ENCODE measurements around the gene CNNM4.

Gene CNNM4

GRCh38 chr2:96835830-96836229 lies 75.1 kb downstream of the CNNM4 start:
- H3K27ac Mint-ChIP-seq, result no peak overlapping the region
- no peak overlapping the region for H3K4me3 Mint-ChIP-seq
- H3K9me3 Mint-ChIP-seq, result no peaks in the 10 kb centered on the region
- TF ChIP-seq CTCF (IDR thresholded peaks at IDR 0.05; ENCODE audit: unreplicated experiment in 3 of 3), result no peak
- no peaks in the 10 kb centered on the region for H3K27me3 Mint-ChIP-seq (ENCODE audit: low read depth)
- peaks cover 25% of the 10 kb centered on the region for H3K36me3 Mint-ChIP-seq (ENCODE audit: low read depth)
- peaks cover 22% of the 10 kb centered on the region for H3K4me1 Mint-ChIP-seq

GRCh38 chr2:96837575-96837974 lies 76.9 kb downstream of the CNNM4 start:
- no peak overlapping the region for H3K27ac Mint-ChIP-seq
- no peak for TF ChIP-seq CTCF (IDR thresholded peaks at IDR 0.05; ENCODE audit: unreplicated experiment in 3 of 3)
- no peak overlapping the region for H3K4me3 Mint-ChIP-seq
- no peaks in the 10 kb centered on the region for H3K27me3 Mint-ChIP-seq (ENCODE audit: low read depth)
- peaks cover 12% of the 10 kb centered on the region for H3K4me1 Mint-ChIP-seq
- H3K9me3 Mint-ChIP-seq, result no peaks in the 10 kb centered on the region
- H3K36me3 Mint-ChIP-seq (ENCODE audit: low read depth), result peaks cover 15% of the 10 kb centered on the region

- TF ChIP-seq CTCF (IDR thresholded peaks at IDR 0.05; ENCODE audit: unreplicated experiment in 3 of 3), result no peak
- Mint-ChIP-seq H3K27me3 (ENCODE audit: low read depth) (no peaks in the 10 kb centered on the region), H3K27ac (peak overlapping the region in 1 of 3 experiments; percentile 59), H3K4me3 (no peak overlapping the region), H3K36me3 (ENCODE audit: low read depth) (peaks cover 11% of the 10 kb centered on the region), H3K4me1 (peaks cover 6% of the 10 kb centered on the region), H3K9me3 (no peaks in the 10 kb centered on the region)
Measured at GRCh38 chr2:96838345-96839292, 77.9 kb downstream of the CNNM4 start.

GRCh38 chr2:96839293-96839874 lies 78.7 kb downstream of the CNNM4 start:
- Mint-ChIP-seq H3K27me3 (ENCODE audit: low read depth) (no peaks in the 10 kb centered on the region), H3K4me3 (no peak overlapping the region), H3K9me3 (no peaks in the 10 kb centered on the region), H3K36me3 (ENCODE audit: low read depth) (peaks cover 11% of the 10 kb centered on the region), H3K4me1 (peaks cover 5% of the 10 kb centered on the region), H3K27ac (no peak overlapping the region)
- no peak for TF ChIP-seq CTCF (IDR thresholded peaks at IDR 0.05; ENCODE audit: unreplicated experiment in 3 of 3)

GRCh38 chr2:96839875-96840850 lies 79.5 kb downstream of the CNNM4 start:
- Mint-ChIP-seq H3K36me3 (ENCODE audit: low read depth) (peaks cover 7% of the 10 kb centered on the region), H3K27me3 (ENCODE audit: low read depth) (no peaks in the 10 kb centered on the region), H3K9me3 (no peaks in the 10 kb centered on the region), H3K27ac (no peak overlapping the region), H3K4me3 (no peak overlapping the region), H3K4me1 (peaks cover 5% of the 10 kb centered on the region)
- TF ChIP-seq CTCF (IDR thresholded peaks at IDR 0.05; ENCODE audit: unreplicated experiment in 3 of 3), result no peak

All from nephron (organoid).